Testis (tissue), 2 donors: ENCODE measurements around the gene HDHD5.

Experiments used
- POLR2A ChIP-seq: fragments of 450-650 bp; IDR thresholded peaks from one replicate; pipeline ENCODE4 v1.6.1; 2017; ENCODE audit warnings: antibody characterized with exemption, mild to moderate bottlenecking, moderate library complexity
- TF ChIP-seq, protein P1 (sequence below), 3 experiments: fragments of 450-650 bp in 2 of 3; fragments of 200-600 bp in 1 of 3; sonication (generic) in 1 of 3; IDR thresholded peaks; one replicate each; pipeline ENCODE4 v1.5.1; 2016 to 2019; ENCODE audit warnings: antibody characterized with exemption in 3 of 3, mild to moderate bottlenecking in 2 of 3, moderate library complexity in 1 of 3

DNA sequence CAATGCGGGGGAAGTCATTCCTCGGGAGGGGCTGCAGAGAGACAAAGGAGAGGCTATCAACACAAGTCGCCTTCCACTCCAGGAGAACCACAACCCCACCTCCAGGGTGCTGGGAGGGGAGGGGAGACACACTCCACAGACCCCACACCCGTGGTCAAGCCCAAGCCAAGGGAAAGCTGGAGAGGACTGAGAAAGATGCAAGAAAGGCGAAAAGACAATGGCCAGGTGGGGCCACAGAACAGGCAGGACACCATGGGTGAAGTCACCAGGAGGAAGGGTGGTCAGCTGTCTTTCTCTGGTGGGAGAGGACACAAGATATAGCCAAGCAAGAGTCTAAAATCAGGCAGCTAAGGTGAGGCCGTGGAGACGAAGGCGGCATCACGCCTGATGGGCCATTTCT, 16.0 kb downstream of the HDHD5 start:
- no peak for TF ChIP-seq POLR2A
- TF ChIP-seq, protein P1, sequence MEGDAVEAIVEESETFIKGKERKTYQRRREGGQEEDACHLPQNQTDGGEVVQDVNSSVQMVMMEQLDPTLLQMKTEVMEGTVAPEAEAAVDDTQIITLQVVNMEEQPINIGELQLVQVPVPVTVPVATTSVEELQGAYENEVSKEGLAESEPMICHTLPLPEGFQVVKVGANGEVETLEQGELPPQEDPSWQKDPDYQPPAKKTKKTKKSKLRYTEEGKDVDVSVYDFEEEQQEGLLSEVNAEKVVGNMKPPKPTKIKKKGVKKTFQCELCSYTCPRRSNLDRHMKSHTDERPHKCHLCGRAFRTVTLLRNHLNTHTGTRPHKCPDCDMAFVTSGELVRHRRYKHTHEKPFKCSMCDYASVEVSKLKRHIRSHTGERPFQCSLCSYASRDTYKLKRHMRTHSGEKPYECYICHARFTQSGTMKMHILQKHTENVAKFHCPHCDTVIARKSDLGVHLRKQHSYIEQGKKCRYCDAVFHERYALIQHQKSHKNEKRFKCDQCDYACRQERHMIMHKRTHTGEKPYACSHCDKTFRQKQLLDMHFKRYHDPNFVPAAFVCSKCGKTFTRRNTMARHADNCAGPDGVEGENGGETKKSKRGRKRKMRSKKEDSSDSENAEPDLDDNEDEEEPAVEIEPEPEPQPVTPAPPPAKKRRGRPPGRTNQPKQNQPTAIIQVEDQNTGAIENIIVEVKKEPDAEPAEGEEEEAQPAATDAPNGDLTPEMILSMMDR (IDR thresholded peaks at IDR 0.05), result no peak
